GM23338 (cell line): Measurements from ENCODE around the gene TRIO. TPM values are rescaled to one million over a fixed set of nuclear protein-coding genes. Genes with fewer than 3 reads are reported as not detected.

ENCODE experiments used
- ATAC-seq: fragments of 200-7000 bp; cut with Tn5 transposase; 3 replicates; pipeline ENCODE4 v1.9.1; 2020
- DNase-seq: peaks from one replicate; pipeline ENCODE4 v3.0.0-alpha.2; 2015; ENCODE audit warnings: low spot score
- H2AFZ ChIP-seq: fragments of 200-600 bp; sonication (generic); 2 replicates; pipeline ENCODE4 v1.8.0; 2016; ENCODE audit warnings: antibody characterized with exemption, mild to moderate bottlenecking, moderate library complexity
- H3F3A ChIP-seq: fragments of 200-600 bp; sonication (generic); replicated peaks from 2 replicates; pipeline ENCODE4 v1.8.0; 2017; ENCODE audit warnings: antibody characterized with exemption, mixed run types, low read depth
- H3K27ac ChIP-seq: fragments of 200-600 bp; sonication (generic); 2 replicates; pipeline ENCODE4 v1.6.1; 2016; ENCODE audit warnings: low read depth
- H3K27me3 ChIP-seq: fragments of 200-600 bp; sonication (generic); 2 replicates; pipeline ENCODE4 v1.8.0; 2016; ENCODE audit warnings: mild to moderate bottlenecking, mixed run types, moderate library complexity; ENCODE audit not compliant: insufficient read depth
- H3K36me3 ChIP-seq: fragments of 200-600 bp; sonication (generic); 2 replicates; pipeline ENCODE4 v1.8.0; 2016; ENCODE audit warnings: mild to moderate bottlenecking; ENCODE audit not compliant: insufficient read depth
- H3K4me1 ChIP-seq: fragments of 200-600 bp; sonication (generic); 2 replicates; pipeline ENCODE4 v1.8.0; 2016; ENCODE audit warnings: mild to moderate bottlenecking, moderate library complexity; ENCODE audit not compliant: insufficient read depth
- H3K4me2 ChIP-seq: fragments of 200-600 bp; sonication (generic); 2 replicates; pipeline ENCODE4 v1.7.1; 2017; ENCODE audit warnings: mixed run types
- H3K4me3 ChIP-seq: fragments of 200-600 bp; sonication (generic); 2 replicates; pipeline ENCODE4 v1.6.1; 2016; ENCODE audit warnings: mixed run types
- H3K79me2 ChIP-seq: fragments of 200-600 bp; sonication (generic); replicated peaks from 2 replicates; pipeline ENCODE4 v1.8.0; 2017; ENCODE audit warnings: mild to moderate bottlenecking; ENCODE audit not compliant: insufficient read depth
- H3K9me2 ChIP-seq: fragments of 200-600 bp; sonication (generic); 2 replicates; pipeline ENCODE4 v1.8.0; 2017; ENCODE audit not compliant: insufficient read depth
- H4K20me1 ChIP-seq: fragments of 200-600 bp; sonication (generic); replicated peaks from 2 replicates; pipeline ENCODE4 v1.8.0; 2017; ENCODE audit warnings: mild to moderate bottlenecking; ENCODE audit not compliant: insufficient read depth
- H3K27ac Mint-ChIP-seq: 2 replicates; pipeline ENCODE4 v1.8.0; 2020; ENCODE audit warnings: inconsistent platforms, mild to moderate bottlenecking, moderate library complexity, mixed read lengths
- H3K27me3 Mint-ChIP-seq: 3 replicates; pipeline ENCODE4 v1.8.0; 2022; ENCODE audit warnings: low read depth, mild to moderate bottlenecking, moderate library complexity, mixed read lengths, inconsistent platforms; ENCODE audit not compliant: insufficient read depth, poor library complexity
- H3K36me3 Mint-ChIP-seq: 3 replicates; pipeline ENCODE4 v1.8.0; 2021; ENCODE audit warnings: low read depth, mild to moderate bottlenecking, inconsistent platforms, moderate library complexity, mixed read lengths
- H3K4me1 Mint-ChIP-seq: 3 replicates; pipeline ENCODE4 v1.8.0; 2020; ENCODE audit warnings: mild to moderate bottlenecking, inconsistent platforms, mixed read lengths
- H3K4me3 Mint-ChIP-seq: 3 replicates; pipeline ENCODE4 v1.8.0; 2021; ENCODE audit warnings: moderate library complexity, mild to moderate bottlenecking, inconsistent platforms, mixed read lengths
- H3K9me3 Mint-ChIP-seq: 3 replicates; pipeline ENCODE4 v1.8.0; 2020; ENCODE audit warnings: moderate library complexity, mild to moderate bottlenecking, inconsistent platforms, mixed read lengths
- ETS1 ChIP-seq: IDR thresholded peaks from 2 replicates; pipeline ENCODE4 v1.6.1; 2016; ENCODE audit warnings: antibody characterized with exemption
- EZH2phosphoT487 ChIP-seq: fragments of 200-600 bp; sonication (generic); IDR thresholded peaks from one replicate; pipeline ENCODE4 v1.8.1; 2018; ENCODE audit warnings: antibody characterized with exemption; ENCODE audit not compliant: unreplicated experiment
- POLR2AphosphoS5 ChIP-seq: IDR thresholded peaks from 2 replicates; pipeline ENCODE4 v1.6.1; 2016; ENCODE audit warnings: antibody characterized with exemption, low read depth
- STAT1 ChIP-seq: IDR thresholded peaks from one replicate; pipeline ENCODE4 v1.6.1; 2016; ENCODE audit warnings: antibody characterized with exemption; ENCODE audit not compliant: unreplicated experiment
- ZNF331 ChIP-seq: fragments of 250-450 bp; sonication (Bioruptor Pico); IDR thresholded peaks from 2 replicates; pipeline ENCODE4 v1.5.0; 2020; ENCODE audit warnings: low read depth, mild to moderate bottlenecking, moderate library complexity
- polyA plus RNA-seq: library from polyadenylated mRNA; unstranded; fragments of >200 nt; fragmentation: Nextera tagmentation; extraction: Ambion mirVana; gene quantifications from 2 replicates; pipeline ENCODE4 v1.2.1, GENCODE V29; 2016
- total RNA-seq: library from RNA; depleted of rRNA; stranded (reverse); fragments of >200 nt; shearing (Covaris generic); gene quantifications from 2 replicates; pipeline ENCODE4 v1.2.3, GENCODE V29; 2014
- TF ChIP-seq, protein P1 (sequence below), 2 experiments: fragments of 200-600 bp in 1 of 2; sonication (generic) in 1 of 2; conservative IDR thresholded peaks; 2 replicates each; pipeline versions ENCODE4 v1.5.1 to v1.6.1; 2016 to 2017; ENCODE audit warnings: antibody characterized with exemption in 2 of 2, low read depth in 2 of 2, mild to moderate bottlenecking in 2 of 2, moderate library complexity in 1 of 2
- TF ChIP-seq, protein P2 (sequence below): fragments of 250-450 bp; sonication (Bioruptor Pico); IDR thresholded peaks from 2 replicates; pipeline ENCODE4 v1.5.0; 2020; ENCODE audit warnings: mild to moderate bottlenecking, moderate library complexity

Gene TRIO
- total and polyA plus RNA-seq, 2 experiments from 2014 or later = 13.8 to 113 TPM

- no peak for TF ChIP-seq ETS1
Measured at GRCh38 chr5:14328144-14328543, 185.0 kb downstream of the TRIO start (continued).

DNA sequence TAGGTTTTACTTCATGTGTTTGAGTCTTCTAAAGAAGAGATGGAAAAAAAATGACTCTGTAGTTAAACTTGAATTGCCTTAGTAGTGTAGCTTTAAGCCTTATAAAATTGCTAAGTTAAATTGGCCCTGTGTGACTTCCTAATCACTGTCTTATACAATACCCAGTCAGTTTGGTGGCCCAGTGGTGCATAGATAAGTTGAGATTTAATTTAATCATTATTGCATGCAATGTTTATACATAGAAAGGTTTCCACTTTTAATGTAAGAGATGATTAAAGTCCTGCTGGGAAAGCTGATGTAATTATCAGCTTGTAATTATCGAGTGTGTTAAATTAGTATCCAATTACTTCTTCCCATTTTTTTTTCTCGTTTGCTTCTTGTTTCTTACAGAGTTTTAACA is 187.1 kb downstream of the TRIO start:
- Histone ChIP-seq H3K9me2 (no peaks in the 10 kb centered on the region), H3K27me3 (no peaks in the 10 kb centered on the region), H3K4me2 (no peak overlapping the region), H4K20me1 (peaks cover 5% of the 10 kb centered on the region; the same call in 1 of the 2 replicates), H2AFZ (no peak overlapping the region), H3K36me3 (no peaks in the 10 kb centered on the region), H3K4me3 (no peak overlapping the region), H3K79me2 (peaks cover 13% of the 10 kb centered on the region; the same call in 1 of the 2 replicates), H3K27ac (no peak overlapping the region; the same call in 1 of the 2 replicates), H3K4me1 (peaks cover 16% of the 10 kb centered on the region), H3F3A (no peaks in the 10 kb centered on the region)
- Mint-ChIP-seq H3K27ac (no peak overlapping the region), H3K4me3 (no peak overlapping the region), H3K36me3 (peaks cover 7% of the 10 kb centered on the region), H3K4me1 (peaks cover 15% of the 10 kb centered on the region), H3K27me3 (peaks cover 2% of the 10 kb centered on the region), H3K9me3 (no peaks in the 10 kb centered on the region)
- no peak for ATAC-seq
- no peak for DNase-seq
- TF ChIP-seq EZH2phosphoT487 = no peak
- TF ChIP-seq ETS1 = no peak
- TF ChIP-seq POLR2AphosphoS5 = no peak
- TF ChIP-seq, protein P1, sequence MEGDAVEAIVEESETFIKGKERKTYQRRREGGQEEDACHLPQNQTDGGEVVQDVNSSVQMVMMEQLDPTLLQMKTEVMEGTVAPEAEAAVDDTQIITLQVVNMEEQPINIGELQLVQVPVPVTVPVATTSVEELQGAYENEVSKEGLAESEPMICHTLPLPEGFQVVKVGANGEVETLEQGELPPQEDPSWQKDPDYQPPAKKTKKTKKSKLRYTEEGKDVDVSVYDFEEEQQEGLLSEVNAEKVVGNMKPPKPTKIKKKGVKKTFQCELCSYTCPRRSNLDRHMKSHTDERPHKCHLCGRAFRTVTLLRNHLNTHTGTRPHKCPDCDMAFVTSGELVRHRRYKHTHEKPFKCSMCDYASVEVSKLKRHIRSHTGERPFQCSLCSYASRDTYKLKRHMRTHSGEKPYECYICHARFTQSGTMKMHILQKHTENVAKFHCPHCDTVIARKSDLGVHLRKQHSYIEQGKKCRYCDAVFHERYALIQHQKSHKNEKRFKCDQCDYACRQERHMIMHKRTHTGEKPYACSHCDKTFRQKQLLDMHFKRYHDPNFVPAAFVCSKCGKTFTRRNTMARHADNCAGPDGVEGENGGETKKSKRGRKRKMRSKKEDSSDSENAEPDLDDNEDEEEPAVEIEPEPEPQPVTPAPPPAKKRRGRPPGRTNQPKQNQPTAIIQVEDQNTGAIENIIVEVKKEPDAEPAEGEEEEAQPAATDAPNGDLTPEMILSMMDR (conservative IDR thresholded peaks at IDR 0.05; ENCODE audit: low read depth in 2 of 2) = no peak

DNA sequence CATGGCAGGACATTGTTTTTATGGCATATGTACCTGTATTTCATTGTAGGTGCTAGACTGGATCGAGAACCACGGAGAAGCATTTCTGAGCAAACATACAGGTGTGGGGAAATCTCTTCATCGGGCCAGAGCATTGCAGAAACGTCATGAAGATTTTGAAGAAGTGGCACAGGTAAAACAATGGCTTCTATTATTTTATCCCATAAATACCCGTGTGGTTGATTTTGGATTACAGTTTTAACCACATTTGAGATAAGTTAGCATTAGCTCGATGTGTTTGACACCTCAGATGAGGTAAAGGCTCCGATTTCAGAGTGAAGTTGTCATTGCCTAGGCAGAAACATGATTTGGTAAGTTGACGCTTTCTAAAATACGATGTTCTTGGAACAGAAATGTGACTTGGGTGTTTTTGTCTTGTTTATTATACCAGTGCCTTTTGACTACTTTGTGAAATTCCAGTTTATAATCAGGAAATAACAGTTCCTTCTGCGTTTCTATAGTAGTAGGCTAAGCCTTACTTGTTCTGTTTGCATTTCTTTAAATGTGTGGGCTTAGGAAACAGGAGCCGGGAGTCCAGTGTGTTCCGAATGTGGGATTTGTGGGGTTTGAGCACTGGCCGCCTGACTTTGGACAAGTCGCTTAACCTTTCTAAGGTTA is 187.7 kb downstream of the TRIO start:
- no peak overlapping the region for H3K27ac Mint-ChIP-seq
- Histone ChIP-seq H4K20me1 (peaks cover 5% of the 10 kb centered on the region; the same call in 1 of the 2 replicates), H3K9me2 (no peaks in the 10 kb centered on the region), H2AFZ (no peak overlapping the region), H3K36me3 (no peaks in the 10 kb centered on the region), H3K4me3 (no peak overlapping the region), H3K79me2 (peaks cover 13% of the 10 kb centered on the region; the same call in 1 of the 2 replicates), H3K4me2 (no peak overlapping the region), H3F3A (no peaks in the 10 kb centered on the region), H3K4me1 (peaks cover 16% of the 10 kb centered on the region), H3K27ac (no peak overlapping the region; the same call in 1 of the 2 replicates), H3K27me3 (no peaks in the 10 kb centered on the region)
- H3K9me3 Mint-ChIP-seq = no peaks in the 10 kb centered on the region
- ATAC-seq = no peak
- H3K4me1 Mint-ChIP-seq = peaks cover 14% of the 10 kb centered on the region
- no peaks in the 10 kb centered on the region for H3K27me3 Mint-ChIP-seq
- no peak for DNase-seq
- no peak overlapping the region for H3K4me3 Mint-ChIP-seq
- H3K36me3 Mint-ChIP-seq = peaks cover 7% of the 10 kb centered on the region; the same call in 2 of the 3 replicates
- no peak for TF ChIP-seq STAT1
- TF ChIP-seq, protein P2, sequence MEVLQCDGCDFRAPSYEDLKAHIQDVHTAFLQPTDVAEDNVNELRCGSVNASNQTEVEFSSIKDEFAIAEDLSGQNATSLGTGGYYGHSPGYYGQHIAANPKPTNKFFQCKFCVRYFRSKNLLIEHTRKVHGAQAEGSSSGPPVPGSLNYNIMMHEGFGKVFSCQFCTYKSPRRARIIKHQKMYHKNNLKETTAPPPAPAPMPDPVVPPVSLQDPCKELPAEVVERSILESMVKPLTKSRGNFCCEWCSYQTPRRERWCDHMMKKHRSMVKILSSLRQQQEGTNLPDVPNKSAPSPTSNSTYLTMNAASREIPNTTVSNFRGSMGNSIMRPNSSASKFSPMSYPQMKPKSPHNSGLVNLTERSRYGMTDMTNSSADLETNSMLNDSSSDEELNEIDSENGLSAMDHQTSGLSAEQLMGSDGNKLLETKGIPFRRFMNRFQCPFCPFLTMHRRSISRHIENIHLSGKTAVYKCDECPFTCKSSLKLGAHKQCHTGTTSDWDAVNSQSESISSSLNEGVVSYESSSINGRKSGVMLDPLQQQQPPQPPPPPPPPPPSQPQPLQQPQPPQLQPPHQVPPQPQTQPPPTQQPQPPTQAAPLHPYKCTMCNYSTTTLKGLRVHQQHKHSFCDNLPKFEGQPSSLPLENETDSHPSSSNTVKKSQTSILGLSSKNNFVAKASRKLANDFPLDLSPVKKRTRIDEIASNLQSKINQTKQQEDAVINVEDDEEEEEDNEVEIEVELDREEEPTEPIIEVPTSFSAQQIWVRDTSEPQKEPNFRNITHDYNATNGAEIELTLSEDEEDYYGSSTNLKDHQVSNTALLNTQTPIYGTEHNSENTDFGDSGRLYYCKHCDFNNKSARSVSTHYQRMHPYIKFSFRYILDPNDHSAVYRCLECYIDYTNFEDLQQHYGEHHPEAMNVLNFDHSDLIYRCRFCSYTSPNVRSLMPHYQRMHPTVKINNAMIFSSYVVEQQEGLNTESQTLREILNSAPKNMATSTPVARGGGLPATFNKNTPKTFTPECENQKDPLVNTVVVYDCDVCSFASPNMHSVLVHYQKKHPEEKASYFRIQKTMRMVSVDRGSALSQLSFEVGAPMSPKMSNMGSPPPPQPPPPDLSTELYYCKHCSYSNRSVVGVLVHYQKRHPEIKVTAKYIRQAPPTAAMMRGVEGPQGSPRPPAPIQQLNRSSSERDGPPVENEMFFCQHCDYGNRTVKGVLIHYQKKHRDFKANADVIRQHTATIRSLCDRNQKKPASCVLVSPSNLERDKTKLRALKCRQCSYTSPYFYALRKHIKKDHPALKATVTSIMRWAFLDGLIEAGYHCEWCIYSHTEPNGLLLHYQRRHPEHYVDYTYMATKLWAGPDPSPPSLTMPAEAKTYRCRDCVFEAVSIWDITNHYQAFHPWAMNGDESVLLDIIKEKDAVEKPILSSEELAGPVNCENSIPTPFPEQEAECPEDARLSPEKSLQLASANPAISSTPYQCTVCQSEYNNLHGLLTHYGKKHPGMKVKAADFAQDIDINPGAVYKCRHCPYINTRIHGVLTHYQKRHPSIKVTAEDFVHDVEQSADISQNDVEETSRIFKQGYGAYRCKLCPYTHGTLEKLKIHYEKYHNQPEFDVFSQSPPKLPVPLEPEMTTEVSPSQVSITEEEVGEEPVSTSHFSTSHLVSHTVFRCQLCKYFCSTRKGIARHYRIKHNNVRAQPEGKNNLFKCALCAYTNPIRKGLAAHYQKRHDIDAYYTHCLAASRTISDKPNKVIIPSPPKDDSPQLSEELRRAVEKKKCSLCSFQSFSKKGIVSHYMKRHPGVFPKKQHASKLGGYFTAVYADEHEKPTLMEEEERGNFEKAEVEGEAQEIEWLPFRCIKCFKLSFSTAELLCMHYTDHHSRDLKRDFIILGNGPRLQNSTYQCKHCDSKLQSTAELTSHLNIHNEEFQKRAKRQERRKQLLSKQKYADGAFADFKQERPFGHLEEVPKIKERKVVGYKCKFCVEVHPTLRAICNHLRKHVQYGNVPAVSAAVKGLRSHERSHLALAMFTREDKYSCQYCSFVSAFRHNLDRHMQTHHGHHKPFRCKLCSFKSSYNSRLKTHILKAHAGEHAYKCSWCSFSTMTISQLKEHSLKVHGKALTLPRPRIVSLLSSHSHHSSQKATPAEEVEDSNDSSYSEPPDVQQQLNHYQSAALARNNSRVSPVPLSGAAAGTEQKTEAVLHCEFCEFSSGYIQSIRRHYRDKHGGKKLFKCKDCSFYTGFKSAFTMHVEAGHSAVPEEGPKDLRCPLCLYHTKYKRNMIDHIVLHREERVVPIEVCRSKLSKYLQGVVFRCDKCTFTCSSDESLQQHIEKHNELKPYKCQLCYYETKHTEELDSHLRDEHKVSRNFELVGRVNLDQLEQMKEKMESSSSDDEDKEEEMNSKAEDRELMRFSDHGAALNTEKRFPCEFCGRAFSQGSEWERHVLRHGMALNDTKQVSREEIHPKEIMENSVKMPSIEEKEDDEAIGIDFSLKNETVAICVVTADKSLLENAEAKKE (CRISPR knock-in tag) = no peak
- no peak for TF ChIP-seq ZNF331
